Measurements from ENCODE around the gene PNMT.

The PNMT gene

GRCh38 chr17:39714234-39714633, 46.0 kb downstream of the PNMT start:
- no peak for DNase-seq

- no peak for DNase-seq
These were observed 47.3 kb downstream of the PNMT start for GRCh38 chr17:39715375-39716072.

GRCh38 chr17:39716073-39716818, 48.0 kb downstream of the PNMT start:
- no peak for DNase-seq

- no peak for DNase-seq
These were observed 48.8 kb downstream of the PNMT start for GRCh38 chr17:39716879-39717536.

- no peak for DNase-seq
These were observed 49.4 kb downstream of the PNMT start for GRCh38 chr17:39717660-39718059.

- DNase-seq, result no peak
These were observed 51.5 kb downstream of the PNMT start for GRCh38 chr17:39719563-39720355.
